Karpas-422 (cell line): Measurements from ENCODE around the gene BRCC3. TPM values are rescaled to one million over a fixed set of nuclear protein-coding genes. Genes with fewer than 3 reads are reported as not detected.
A peak's percentile ranks its signal among the peaks of the same experiment; 100 is the strongest.

Experiments used
- DNase-seq: peaks from one replicate; pipeline ENCODE4 v3.0.0-alpha.2; 2015
- H2AFZ ChIP-seq: fragments of 200-600 bp; sonication (generic); 2 replicates; pipeline ENCODE4 v1.6.1; 2014; ENCODE audit warnings: antibody characterized with exemption, low read length, mixed read lengths
- H3K27ac ChIP-seq: fragments of 200-600 bp; sonication (generic); 2 replicates; pipeline ENCODE4 v1.5.1; 2014; ENCODE audit warnings: mild to moderate bottlenecking, low read length, moderate library complexity
- H3K27me3 ChIP-seq: fragments of 200-600 bp; sonication (generic); 2 replicates; pipeline ENCODE4 v1.6.1; 2014; ENCODE audit warnings: low read length, mixed read lengths
- H3K36me3 ChIP-seq: fragments of 200-600 bp; sonication (generic); 2 replicates; pipeline ENCODE4 v1.6.1; 2014; ENCODE audit warnings: low read length, mixed read lengths; ENCODE audit not compliant: insufficient read depth
- H3K4me1 ChIP-seq: fragments of 200-600 bp; sonication (generic); 2 replicates; pipeline ENCODE4 v1.6.1; 2014; ENCODE audit warnings: mild to moderate bottlenecking, low read length, mixed read lengths
- H3K4me2 ChIP-seq: fragments of 200-600 bp; sonication (generic); 2 replicates; pipeline ENCODE4 v1.6.1; 2014; ENCODE audit warnings: low read length, low read depth, mild to moderate bottlenecking; ENCODE audit not compliant: poor library complexity, severe bottlenecking
- H3K4me3 ChIP-seq: fragments of 200-600 bp; sonication (generic); 2 replicates; pipeline ENCODE4 v1.5.1; 2014; ENCODE audit warnings: mild to moderate bottlenecking, antibody characterized with exemption, low read length, mixed read lengths
- H3K79me2 ChIP-seq: fragments of 200-600 bp; sonication (generic); 2 replicates; pipeline ENCODE4 v1.6.1; 2014; ENCODE audit warnings: mild to moderate bottlenecking, low read length, mixed read lengths
- H3K9ac ChIP-seq: fragments of 200-600 bp; sonication (generic); 2 replicates; pipeline ENCODE4 v1.6.0; 2014; ENCODE audit warnings: low read length
- H3K9me2 ChIP-seq: fragments of 200-600 bp; sonication (generic), shearing (Covaris generic); replicated peaks from 2 replicates; pipeline ENCODE4 v1.6.0; 2014; ENCODE audit warnings: mild to moderate bottlenecking, low read length, moderate library complexity; ENCODE audit not compliant: insufficient read depth
- H3K9me3 ChIP-seq: fragments of 300-700, 200-600 bp; sonication (generic); 2 replicates; pipeline ENCODE4 v1.6.1; 2014; ENCODE audit warnings: low read length, mixed read lengths
- H4K20me1 ChIP-seq: fragments of 200-600 bp; sonication (generic); 2 replicates; pipeline ENCODE4 v1.6.1; 2014; ENCODE audit warnings: mild to moderate bottlenecking, antibody characterized with exemption, low read length, low read depth; ENCODE audit not compliant: insufficient read depth
- total RNA-seq: library from RNA; depleted of rRNA; stranded (reverse); fragments of >200 nt; shearing (Covaris generic); gene quantifications from 2 replicates; pipeline ENCODE4 v1.2.3, GENCODE V29; 2014; ENCODE audit warnings: low replicate concordance

Gene BRCC3
- total RNA-seq, 1 experiment from 2014 or later: 15.9 TPM

DNA sequence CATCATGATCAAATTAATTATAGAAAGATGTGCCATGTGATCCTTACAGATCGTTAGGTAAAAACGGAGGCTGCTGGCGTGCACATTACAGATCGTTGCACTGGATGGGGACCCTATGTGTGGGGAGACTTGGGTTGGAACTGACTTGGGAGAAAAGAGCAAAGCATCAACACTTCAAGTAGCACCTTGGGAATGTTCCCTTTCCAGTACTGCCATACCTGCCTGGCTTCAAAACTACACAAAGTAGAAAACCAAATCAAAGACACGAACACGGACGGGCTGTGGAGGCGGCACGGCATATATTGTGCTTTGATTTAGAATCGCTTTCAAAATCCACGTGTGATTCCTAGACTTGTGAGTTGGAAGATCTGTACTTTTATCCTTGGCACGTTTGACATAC, 1.3 kb upstream of the BRCC3 start:
- peaks cover 90% of the 10 kb centered on the region for H3K79me2 ChIP-seq
- 0 out of 2 replicates have a peak overlapping the region, but pooled peaks have one; percentile 36 for H2AFZ ChIP-seq
- H3K36me3 ChIP-seq: peaks cover 19% of the 10 kb centered on the region; the same call in 1 of the 2 replicates
- H3K9me3 ChIP-seq: no peaks in the 10 kb centered on the region
- peak; percentile 60 for DNase-seq
- H3K27ac ChIP-seq: peak overlapping the region; percentile 86
- peaks cover 47% of the 10 kb centered on the region for H3K4me1 ChIP-seq
- no peaks in the 10 kb centered on the region for H3K9me2 ChIP-seq
- H3K9ac ChIP-seq: peak overlapping the region; percentile 84
- peak overlapping the region; percentile 86 for H3K4me3 ChIP-seq
- H3K27me3 ChIP-seq: no peaks in the 10 kb centered on the region
- H3K4me2 ChIP-seq: peak overlapping the region; percentile 61
- H4K20me1 ChIP-seq: no peaks in the 10 kb centered on the region

DNA sequence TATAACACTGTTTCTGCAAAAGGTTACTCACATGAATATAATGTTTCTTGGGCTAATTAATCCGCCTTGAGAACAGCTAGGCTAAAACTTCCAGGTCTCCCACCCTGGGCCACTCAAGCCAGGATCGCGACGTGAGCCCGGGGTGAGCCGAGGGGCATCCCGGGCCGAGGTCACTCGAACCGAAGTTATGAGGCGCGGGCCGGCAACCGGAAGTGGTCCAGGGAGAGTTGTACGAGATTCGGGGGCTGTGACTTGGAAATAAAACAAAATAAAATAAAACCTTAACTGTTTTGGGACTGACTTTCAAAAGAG, 689 bp upstream of the BRCC3 start:
- Histone ChIP-seq H3K4me2 (peak overlapping the region; percentile 61), H2AFZ (no peak overlapping the region), H3K79me2 (peaks cover 91% of the 10 kb centered on the region), H3K9me2 (no peaks in the 10 kb centered on the region), H3K9me3 (no peaks in the 10 kb centered on the region), H3K36me3 (peaks cover 19% of the 10 kb centered on the region; the same call in 1 of the 2 replicates), H3K4me1 (peaks cover 47% of the 10 kb centered on the region), H3K4me3 (peak overlapping the region; percentile 86), H3K27me3 (no peaks in the 10 kb centered on the region), H3K9ac (peak overlapping the region; percentile 84), H3K27ac (peak overlapping the region; percentile 86), H4K20me1 (no peaks in the 10 kb centered on the region)
- DNase-seq: no peak

DNA sequence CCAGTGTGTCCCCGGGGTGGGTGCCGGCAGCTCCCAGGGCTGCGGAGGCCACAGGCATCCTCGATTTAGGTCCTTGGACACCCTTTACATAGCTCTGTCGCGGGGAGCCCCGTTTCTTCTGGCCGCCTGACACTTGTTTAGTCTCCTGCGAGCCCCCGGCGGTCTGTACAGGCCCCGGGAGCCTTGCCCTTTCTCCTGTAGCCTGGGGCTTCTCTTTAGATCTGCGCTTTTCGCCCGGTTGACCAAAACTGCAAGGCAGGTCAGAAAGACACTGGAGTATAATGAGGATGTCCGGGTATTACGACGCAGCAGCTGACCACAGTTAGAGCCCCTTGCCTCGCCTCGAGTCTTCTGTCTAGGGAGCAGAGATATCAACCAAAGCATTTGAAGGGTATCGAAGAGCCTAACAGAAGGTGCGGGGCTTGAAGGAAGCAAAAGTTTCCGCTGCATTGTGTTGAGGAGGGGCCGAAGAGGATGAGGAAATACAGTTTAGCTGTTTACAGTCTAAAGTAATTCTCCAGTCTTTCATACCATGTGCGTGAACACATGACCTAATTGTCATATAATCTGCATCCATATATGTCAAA, 479 bp downstream of the BRCC3 start:
- peaks cover 82% of the 10 kb centered on the region for H3K79me2 ChIP-seq
- peak overlapping the region; percentile 76 for H3K4me3 ChIP-seq
- no peaks in the 10 kb centered on the region for H3K27me3 ChIP-seq
- H3K27ac ChIP-seq: peak overlapping the region; percentile 73
- no peaks in the 10 kb centered on the region for H4K20me1 ChIP-seq
- H3K9me2 ChIP-seq: no peaks in the 10 kb centered on the region
- DNase-seq: peak; percentile 45
- H3K36me3 ChIP-seq: peaks cover 19% of the 10 kb centered on the region; the same call in 1 of the 2 replicates
- peak overlapping the region; percentile 85 for H3K9ac ChIP-seq
- H2AFZ ChIP-seq: no peak overlapping the region; the same call in 1 of the 2 replicates
- peak overlapping the region; percentile 74 for H3K4me2 ChIP-seq
- peaks cover 47% of the 10 kb centered on the region for H3K4me1 ChIP-seq
- H3K9me3 ChIP-seq: no peaks in the 10 kb centered on the region

DNA sequence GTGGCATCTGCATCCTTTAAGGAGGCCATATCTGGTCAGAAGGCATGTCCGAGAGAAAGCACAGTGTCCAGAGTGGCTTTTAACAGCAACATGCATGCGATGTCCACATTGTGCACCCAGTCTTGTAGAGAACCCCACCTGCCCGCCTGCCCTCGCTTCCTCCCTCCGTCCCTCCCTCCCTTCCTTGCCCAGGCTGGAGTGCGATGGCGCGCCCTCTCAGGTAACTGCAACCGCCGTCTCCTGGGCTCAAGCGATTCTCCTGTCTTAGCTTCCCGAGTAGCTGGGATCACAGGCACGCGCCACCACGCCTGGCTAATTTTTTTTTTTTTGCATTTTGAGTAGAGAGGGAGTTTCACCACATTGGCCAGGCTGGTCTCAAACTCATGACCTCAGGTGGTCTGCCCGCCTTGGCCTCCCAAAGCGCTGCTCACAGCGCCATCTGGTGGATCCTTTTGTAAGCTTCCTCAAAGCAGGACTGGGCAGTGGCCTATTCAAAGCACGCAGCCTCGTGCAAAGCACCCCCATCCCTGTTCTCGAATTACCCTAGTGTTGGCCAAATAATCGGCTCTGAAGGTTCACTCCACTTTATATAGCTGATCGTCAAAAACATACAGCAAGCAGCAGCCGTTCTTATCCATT, 15.0 kb downstream of the BRCC3 start:
- H3K36me3 ChIP-seq: peaks cover 6% of the 10 kb centered on the region
- H3K9me3 ChIP-seq: no peaks in the 10 kb centered on the region
- no peaks in the 10 kb centered on the region for H3K79me2 ChIP-seq
- H3K4me1 ChIP-seq: no peaks in the 10 kb centered on the region
- H4K20me1 ChIP-seq: no peaks in the 10 kb centered on the region
- no peak overlapping the region for H3K9ac ChIP-seq
- H3K4me2 ChIP-seq: no peak overlapping the region
- peak; percentile 78 for DNase-seq
- H3K27me3 ChIP-seq: no peaks in the 10 kb centered on the region
- no peak overlapping the region for H3K27ac ChIP-seq
- no peaks in the 10 kb centered on the region for H3K9me2 ChIP-seq
- no peak overlapping the region for H2AFZ ChIP-seq
- no peak overlapping the region for H3K4me3 ChIP-seq

DNA sequence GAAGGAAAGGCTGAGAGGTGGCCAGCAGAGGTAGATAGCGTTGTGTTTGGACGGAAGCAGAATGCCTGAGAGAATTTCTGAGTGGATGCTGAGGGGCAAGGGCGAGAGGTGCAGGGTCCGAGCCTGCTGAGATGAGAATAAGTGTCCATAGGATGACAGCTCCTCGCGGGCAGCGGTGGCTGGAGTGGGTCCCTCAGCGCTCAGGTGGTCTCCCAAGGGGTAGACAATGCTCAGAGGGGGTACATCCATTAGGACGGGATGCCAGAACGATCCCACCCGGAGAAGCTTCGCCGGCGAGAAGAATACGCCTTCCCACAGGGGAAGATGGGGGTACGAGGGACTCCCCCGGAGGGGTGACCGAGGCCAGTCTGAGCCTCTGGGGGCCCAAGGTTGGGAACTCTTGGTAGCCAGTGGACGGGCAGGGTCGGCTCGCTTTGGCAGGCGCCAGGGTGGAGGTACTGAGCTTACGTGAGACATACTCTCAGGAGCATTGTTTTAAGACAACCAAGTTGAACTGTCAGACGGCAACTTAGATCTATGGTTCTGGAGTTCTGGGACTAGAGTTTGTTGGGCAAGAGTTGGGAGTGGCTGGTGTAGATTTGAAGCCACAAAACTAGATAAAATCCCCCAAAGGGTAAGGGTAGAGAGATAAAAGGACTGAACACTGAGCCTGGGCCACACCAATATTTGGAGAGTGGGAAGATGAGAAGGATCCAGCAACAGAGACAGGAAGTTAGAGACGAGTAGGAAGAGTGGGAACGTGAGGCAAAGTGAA, 15.8 kb downstream of the BRCC3 start:
- Histone ChIP-seq H3K9ac (no peak overlapping the region), H3K9me2 (no peaks in the 10 kb centered on the region), H3K27me3 (no peaks in the 10 kb centered on the region), H3K36me3 (peaks cover 6% of the 10 kb centered on the region), H3K79me2 (no peaks in the 10 kb centered on the region), H4K20me1 (no peaks in the 10 kb centered on the region), H3K9me3 (no peaks in the 10 kb centered on the region), H2AFZ (no peak overlapping the region), H3K27ac (no peak overlapping the region), H3K4me2 (no peak overlapping the region), H3K4me1 (no peaks in the 10 kb centered on the region), H3K4me3 (no peak overlapping the region)
- DNase-seq: no peak

DNA sequence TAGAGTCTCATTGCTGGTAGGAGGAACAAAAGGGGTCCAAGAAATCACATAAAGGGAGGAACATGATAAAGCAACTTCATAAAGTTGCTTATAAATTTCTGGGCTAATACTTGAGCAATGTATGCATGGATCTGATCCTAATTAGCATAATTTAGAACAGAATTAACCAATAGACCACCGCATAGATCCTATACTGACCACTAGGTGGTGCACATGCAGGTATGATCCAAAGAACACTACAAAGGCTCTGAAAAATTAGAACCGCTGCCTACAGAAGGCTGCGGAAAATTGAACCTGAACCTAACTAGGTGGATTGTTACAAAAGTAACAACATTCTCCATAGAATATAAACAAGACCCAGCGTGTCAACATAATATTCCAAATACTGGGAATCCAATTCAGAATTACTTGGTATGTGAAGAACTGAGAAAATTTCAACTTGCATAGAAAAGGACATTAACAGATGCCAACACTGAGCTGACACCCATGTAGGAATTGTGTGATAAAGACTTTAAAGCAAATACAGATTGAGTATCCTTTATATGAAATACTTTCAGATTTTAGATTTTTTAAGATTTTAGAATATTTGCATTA, 23.3 kb downstream of the BRCC3 start:
- H3K4me3 ChIP-seq: no peak overlapping the region
- H4K20me1 ChIP-seq: no peaks in the 10 kb centered on the region
- H3K9ac ChIP-seq: no peak overlapping the region
- H3K4me2 ChIP-seq: no peak overlapping the region
- H3K27ac ChIP-seq: no peak overlapping the region
- 0 out of 2 replicates have a peak, but pooled peaks cover 5% of the 10 kb centered on the region for H3K79me2 ChIP-seq
- peaks cover 11% of the 10 kb centered on the region for H3K36me3 ChIP-seq
- no peaks in the 10 kb centered on the region for H3K9me3 ChIP-seq
- DNase-seq: peak; percentile 70
- H3K27me3 ChIP-seq: no peaks in the 10 kb centered on the region
- no peak overlapping the region for H2AFZ ChIP-seq
- H3K9me2 ChIP-seq: no peaks in the 10 kb centered on the region
- no peaks in the 10 kb centered on the region for H3K4me1 ChIP-seq

DNA sequence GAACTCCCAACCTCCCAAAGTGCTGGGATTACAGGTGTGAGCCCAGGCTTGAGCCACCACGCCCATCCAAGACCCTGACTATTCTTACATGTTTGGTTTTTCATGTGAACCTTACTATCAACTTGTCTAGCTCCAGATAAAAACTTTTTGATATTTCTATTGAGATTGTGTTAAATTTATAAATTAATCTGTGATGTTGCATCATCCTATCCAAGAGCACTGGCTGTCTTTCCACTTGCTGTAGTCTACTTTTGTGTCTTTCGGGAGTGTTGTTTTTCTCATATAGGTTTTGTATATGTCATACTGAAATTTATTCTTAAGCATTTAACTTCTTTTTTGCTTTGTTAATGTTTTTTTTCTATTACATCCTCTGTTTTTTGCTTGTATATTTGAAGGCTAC, 34.6 kb downstream of the BRCC3 start:
- H4K20me1 ChIP-seq: no peaks in the 10 kb centered on the region

DNA sequence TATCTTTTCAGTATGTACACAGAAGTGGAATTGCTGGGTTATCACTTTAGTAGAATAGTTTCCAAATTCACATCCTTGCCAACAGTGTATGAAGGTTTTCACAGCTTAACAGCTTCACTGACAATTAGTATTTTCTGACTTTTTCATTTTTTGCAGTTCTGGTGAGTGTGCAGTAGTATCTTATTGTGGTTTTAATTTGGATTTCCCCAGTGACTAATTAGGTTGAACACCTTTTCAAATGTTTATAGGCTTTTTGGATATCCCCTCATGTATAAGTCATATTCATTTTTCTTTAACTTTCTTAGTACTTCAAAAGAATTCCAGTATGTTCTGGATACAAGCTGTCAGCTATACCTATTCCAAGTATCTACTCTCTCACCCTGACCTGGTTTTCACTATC, 37.1 kb downstream of the BRCC3 start:
- Histone ChIP-seq H3K79me2 (peaks cover 4% of the 10 kb centered on the region; the same call in 1 of the 2 replicates), H3K4me2 (no peak overlapping the region), H3K4me3 (no peak overlapping the region), H3K27me3 (no peaks in the 10 kb centered on the region), H3K4me1 (no peaks in the 10 kb centered on the region), H3K9ac (no peak overlapping the region), H3K9me3 (no peaks in the 10 kb centered on the region; the same call in 1 of the 2 replicates), H4K20me1 (no peaks in the 10 kb centered on the region), H3K9me2 (no peaks in the 10 kb centered on the region; the same call in 1 of the 2 replicates), H2AFZ (no peak overlapping the region), H3K36me3 (peaks cover 42% of the 10 kb centered on the region), H3K27ac (no peak overlapping the region)
- no peak for DNase-seq

More for the DNA sequence above, 34.6 kb downstream of the BRCC3 start:
- no peak overlapping the region for H3K4me2 ChIP-seq
- H3K9ac ChIP-seq: no peak overlapping the region
- H3K36me3 ChIP-seq: peaks cover 42% of the 10 kb centered on the region
- no peak overlapping the region for H3K4me3 ChIP-seq
- no peaks in the 10 kb centered on the region for H3K9me3 ChIP-seq
- H3K27ac ChIP-seq: no peak overlapping the region
- no peaks in the 10 kb centered on the region for H3K27me3 ChIP-seq
- no peaks in the 10 kb centered on the region for H3K9me2 ChIP-seq
- no peak overlapping the region for H2AFZ ChIP-seq
- H3K4me1 ChIP-seq: no peaks in the 10 kb centered on the region
- DNase-seq: no peak
- H3K79me2 ChIP-seq: peaks cover 4% of the 10 kb centered on the region; the same call in 1 of the 2 replicates
